H9 (cell line): ENCODE results near the gene MED25. TPM values are rescaled to one million over a fixed set of nuclear protein-coding genes. Genes with fewer than 3 reads are reported as not detected.

Source experiments
- DNase-seq: peaks from one replicate; pipeline ENCODE4 v3.0.0-alpha.2; 2017
- H2AFZ ChIP-seq: one replicate; pipeline ENCODE4 v1.6.1; 2013; ENCODE audit warnings: mild to moderate bottlenecking, low read length, control low read depth, moderate library complexity
- H2AK5ac ChIP-seq: 2 replicates; pipeline ENCODE4 v1.6.1; 2013; ENCODE audit warnings: low read length, control low read depth, mixed read lengths; ENCODE audit not compliant: insufficient read length
- H2BK120ac ChIP-seq: one replicate; pipeline ENCODE4 v1.6.1; 2013; ENCODE audit warnings: low read depth, mild to moderate bottlenecking, low read length, control low read depth, inconsistent platforms; ENCODE audit not compliant: poor library complexity, severe bottlenecking
- H2BK12ac ChIP-seq: 2 replicates; pipeline ENCODE4 v1.6.1; 2013; ENCODE audit warnings: low read length, control low read depth, mixed read lengths, low read depth; ENCODE audit not compliant: insufficient read length
- H2BK15ac ChIP-seq: 2 replicates; pipeline ENCODE4 v1.6.1; 2013; ENCODE audit warnings: low read depth, low read length, control low read depth
- H2BK20ac ChIP-seq: one replicate; pipeline ENCODE4 v1.6.1; 2013; ENCODE audit warnings: low read depth, mild to moderate bottlenecking, low read length, control low read depth, inconsistent platforms; ENCODE audit not compliant: poor library complexity, severe bottlenecking
- H2BK5ac ChIP-seq: 2 replicates; pipeline ENCODE4 v1.6.1; 2013; ENCODE audit warnings: low read length, control low read depth, mixed read lengths; ENCODE audit not compliant: insufficient read length
- H3K14ac ChIP-seq: 2 replicates; pipeline ENCODE4 v1.6.1; 2013; ENCODE audit warnings: low read length, control low read depth; ENCODE audit not compliant: insufficient read depth
- H3K18ac ChIP-seq: 2 replicates; pipeline ENCODE4 v1.6.1; 2013; ENCODE audit warnings: low read depth, mild to moderate bottlenecking, mixed read lengths, low read length, control low read depth; ENCODE audit not compliant: insufficient read length
- H3K23ac ChIP-seq: 2 replicates; pipeline ENCODE4 v1.6.1; 2013; ENCODE audit warnings: low read length, control low read depth, mixed read lengths, low read depth; ENCODE audit not compliant: insufficient read length
- H3K23me2 ChIP-seq: 2 replicates; pipeline ENCODE4 v1.6.1; 2013; ENCODE audit warnings: low read depth, mild to moderate bottlenecking, mixed read lengths, low read length, control low read depth; ENCODE audit not compliant: insufficient read length, poor library complexity, severe bottlenecking
- H3K27ac ChIP-seq: 2 replicates; pipeline ENCODE4 v1.5.1; 2013; ENCODE audit warnings: low read length, control low read depth, mixed read lengths, low read depth; ENCODE audit not compliant: insufficient read length
- H3K27me3 ChIP-seq: 2 replicates; pipeline ENCODE4 v1.6.1; 2013; ENCODE audit warnings: low read length, control low read depth, inconsistent platforms; ENCODE audit not compliant: insufficient read depth
- H3K4ac ChIP-seq: 2 replicates; pipeline ENCODE4 v1.6.1; 2013; ENCODE audit warnings: low read depth, mild to moderate bottlenecking, control low read depth, inconsistent platforms, low read length, moderate library complexity
- H3K4me1 ChIP-seq: 2 replicates; pipeline ENCODE4 v1.6.1; 2013; ENCODE audit warnings: low read length, control low read depth, inconsistent platforms; ENCODE audit not compliant: insufficient read depth
- H3K4me2 ChIP-seq: 2 replicates; pipeline ENCODE4 v1.6.1; 2013; ENCODE audit warnings: low read length, control low read depth, mixed read lengths; ENCODE audit not compliant: insufficient read length, insufficient read depth
- H3K56ac ChIP-seq: 2 replicates; pipeline ENCODE4 v1.6.1; 2013; ENCODE audit warnings: low read depth, mild to moderate bottlenecking, mixed read lengths, low read length, control low read depth; ENCODE audit not compliant: insufficient read length
- H3K79me1 ChIP-seq: 2 replicates; pipeline ENCODE4 v1.6.1; 2013; ENCODE audit warnings: low read depth, mild to moderate bottlenecking, moderate library complexity, low read length, control low read depth, inconsistent platforms; ENCODE audit not compliant: insufficient read depth, poor library complexity, severe bottlenecking
- H3K79me2 ChIP-seq: 2 replicates; pipeline ENCODE4 v1.6.1; 2013; ENCODE audit warnings: low read length, control low read depth, inconsistent platforms; ENCODE audit not compliant: insufficient read depth
- H3K9ac ChIP-seq: 2 replicates; pipeline ENCODE4 v1.6.1; 2013; ENCODE audit warnings: low read length, control low read depth, mixed read lengths; ENCODE audit not compliant: insufficient read length; ENCODE audit errors: extremely low read depth
- H3K9me3 ChIP-seq: one replicate; pipeline ENCODE4 v1.6.1; 2013; ENCODE audit warnings: low read depth, low read length, inconsistent platforms; ENCODE audit not compliant: control insufficient read depth
- H3T11ph ChIP-seq: one replicate; pipeline ENCODE4 v1.6.1; 2013; ENCODE audit warnings: mild to moderate bottlenecking, low read length, control low read depth, inconsistent platforms
- H4K20me1 ChIP-seq: one replicate; pipeline ENCODE4 v1.6.1; 2013; ENCODE audit not compliant: control insufficient read depth, insufficient read length, insufficient read depth
- H4K5ac ChIP-seq: 2 replicates; pipeline ENCODE4 v1.6.1; 2013; ENCODE audit warnings: low read depth, mild to moderate bottlenecking, mixed read lengths, low read length, control low read depth; ENCODE audit not compliant: insufficient read length
- H4K8ac ChIP-seq: replicated peaks from 2 replicates; pipeline ENCODE4 v1.6.1; 2013; ENCODE audit warnings: low read length, control low read depth, mixed read lengths, low read depth; ENCODE audit not compliant: insufficient read length
- H4K91ac ChIP-seq: 2 replicates; pipeline ENCODE4 v1.6.1; 2013; ENCODE audit warnings: low read depth, mild to moderate bottlenecking, moderate library complexity, mixed read lengths, low read length, control low read depth; ENCODE audit not compliant: insufficient read length
- H3K27ac Mint-ChIP-seq, 3 experiments: 2 replicates in 2 of 3; 3 replicates in 1 of 3; pipeline ENCODE4 v1.8.0; 2020 to 2021; ENCODE audit warnings: mixed read lengths in 3 of 3, mild to moderate bottlenecking in 1 of 3, moderate library complexity in 1 of 3
- H3K27me3 Mint-ChIP-seq: 2 replicates; pipeline ENCODE4 v1.8.0; 2021; ENCODE audit warnings: low read depth, mild to moderate bottlenecking, moderate library complexity, mixed read lengths
- H3K36me3 Mint-ChIP-seq, 3 experiments: 2 replicates in 2 of 3; 3 replicates in 1 of 3; pipeline ENCODE4 v1.8.0; 2020 to 2021; ENCODE audit warnings: low read depth in 3 of 3, mixed read lengths in 3 of 3; ENCODE audit not compliant: insufficient read depth in 1 of 3
- H3K4me1 Mint-ChIP-seq, 2 experiments: 2 replicates each; pipeline ENCODE4 v1.8.0; 2020; ENCODE audit warnings: mixed read lengths in 2 of 2
- H3K4me3 Mint-ChIP-seq, 2 experiments: 2 replicates in 1 of 2; 3 replicates in 1 of 2; pipeline ENCODE4 v1.8.0; 2020 to 2021; ENCODE audit warnings: mild to moderate bottlenecking in 2 of 2, mixed read lengths in 2 of 2, moderate library complexity in 1 of 2
- H3K9me3 Mint-ChIP-seq, 2 experiments: 2 replicates in 1 of 2; 3 replicates in 1 of 2; pipeline ENCODE4 v1.8.0; 2020; ENCODE audit warnings: mild to moderate bottlenecking in 2 of 2, mixed read lengths in 2 of 2, moderate library complexity in 1 of 2
- CTCF ChIP-seq: fragments of 200-600 bp; sonication (generic); conservative IDR thresholded peaks from 3 replicates; pipeline ENCODE4 v1.8.0; 2021; ENCODE audit warnings: antibody characterized with exemption, mild to moderate bottlenecking
- WGBS: extraction: QIAGEN DNeasy Blood & Tissue Kit; methylation state at CpG from one replicate; pipeline ENCODE4 v1.1.7; 2013; ENCODE audit warnings: missing lambda C conversion rate, low lambda C conversion rate, mixed read lengths; ENCODE audit not compliant: insufficient read length; ENCODE audit errors: extremely low coverage; 5-methylcytosine and 5-hydroxymethylcytosine counted together
- total RNA-seq: library from RNA; stranded (reverse); gene quantifications from 2 replicates; pipeline ENCODE4 v1.2.1, GENCODE V29; 2021

MED25 gene
- total RNA-seq, 1 experiment from 2014 or later: 77.5 TPM

GRCh38 chr19:49801966-49802661, 16.0 kb upstream of the MED25 start:
- Histone ChIP-seq H4K91ac (no peak overlapping the region), H2BK20ac (no peak overlapping the region), H2BK15ac (no peak overlapping the region), H4K20me1 (peaks cover 2% of the 10 kb centered on the region), H3K14ac (no peak overlapping the region), H3K27ac (no peak overlapping the region), H3K56ac (no peak overlapping the region), H3K4me1 (no peaks in the 10 kb centered on the region), H3K27me3 (no peaks in the 10 kb centered on the region), H3K23me2 (no peaks in the 10 kb centered on the region), H3K9ac (no peak overlapping the region), H2BK120ac (no peak overlapping the region), H4K5ac (no peak overlapping the region), H3T11ph (no peak overlapping the region), H3K79me1 (no peaks in the 10 kb centered on the region), H3K23ac (no peak overlapping the region), H2BK12ac (no peak overlapping the region), H2AK5ac (no peak overlapping the region), H3K9me3 (no peaks in the 10 kb centered on the region), H3K4ac (no peak overlapping the region), H2BK5ac (no peak overlapping the region), H3K4me2 (peak overlapping the region; percentile 18), H3K18ac (no peak overlapping the region), H4K8ac (no peak overlapping the region), H3K79me2 (no peaks in the 10 kb centered on the region), H2AFZ (no peak overlapping the region)
- peaks cover 24 to 56% (median 49%) of the 10 kb centered on the region in 3 experiments; a peak in 6 of 7 replicates for H3K36me3 Mint-ChIP-seq
- no peaks in the 10 kb centered on the region for H3K27me3 Mint-ChIP-seq
- DNase-seq: peak; percentile 91
- peak overlapping the region; percentile 36 to 87 (median 71); a peak in 3 of 7 replicates for H3K27ac Mint-ChIP-seq
- H3K9me3 Mint-ChIP-seq: no peaks in the 10 kb centered on the region; a peak in 1 of 5 replicates
- TF ChIP-seq CTCF: 0 out of 3 replicates have a peak, but pooled peaks have one; percentile 14
- no CpG with 5 or more reads among the region's 38 CpGs for whole genome bisulfite sequencing
- H3K4me3 Mint-ChIP-seq: peak overlapping the region; percentile 31 to 74
- peaks cover 5 to 28% of the 10 kb centered on the region in 2 experiments for H3K4me1 Mint-ChIP-seq
